Loucy (cell line): ENCODE data around the gene MKI67.

ENCODE experiments used
- CTCF ChIP-seq: fragments of 200-600 bp; sonication (generic); conservative IDR thresholded peaks from 2 replicates; pipeline ENCODE4 v1.5.1; 2014; ENCODE audit warnings: mild to moderate bottlenecking, antibody characterized with exemption, low read length
- EZH2phosphoT487 ChIP-seq: fragments of 200-600 bp; IDR thresholded peaks from 2 replicates; pipeline ENCODE4 v1.6.1; 2018; ENCODE audit warnings: antibody characterized with exemption, mild to moderate bottlenecking, moderate library complexity, borderline replicate concordance

DNA sequence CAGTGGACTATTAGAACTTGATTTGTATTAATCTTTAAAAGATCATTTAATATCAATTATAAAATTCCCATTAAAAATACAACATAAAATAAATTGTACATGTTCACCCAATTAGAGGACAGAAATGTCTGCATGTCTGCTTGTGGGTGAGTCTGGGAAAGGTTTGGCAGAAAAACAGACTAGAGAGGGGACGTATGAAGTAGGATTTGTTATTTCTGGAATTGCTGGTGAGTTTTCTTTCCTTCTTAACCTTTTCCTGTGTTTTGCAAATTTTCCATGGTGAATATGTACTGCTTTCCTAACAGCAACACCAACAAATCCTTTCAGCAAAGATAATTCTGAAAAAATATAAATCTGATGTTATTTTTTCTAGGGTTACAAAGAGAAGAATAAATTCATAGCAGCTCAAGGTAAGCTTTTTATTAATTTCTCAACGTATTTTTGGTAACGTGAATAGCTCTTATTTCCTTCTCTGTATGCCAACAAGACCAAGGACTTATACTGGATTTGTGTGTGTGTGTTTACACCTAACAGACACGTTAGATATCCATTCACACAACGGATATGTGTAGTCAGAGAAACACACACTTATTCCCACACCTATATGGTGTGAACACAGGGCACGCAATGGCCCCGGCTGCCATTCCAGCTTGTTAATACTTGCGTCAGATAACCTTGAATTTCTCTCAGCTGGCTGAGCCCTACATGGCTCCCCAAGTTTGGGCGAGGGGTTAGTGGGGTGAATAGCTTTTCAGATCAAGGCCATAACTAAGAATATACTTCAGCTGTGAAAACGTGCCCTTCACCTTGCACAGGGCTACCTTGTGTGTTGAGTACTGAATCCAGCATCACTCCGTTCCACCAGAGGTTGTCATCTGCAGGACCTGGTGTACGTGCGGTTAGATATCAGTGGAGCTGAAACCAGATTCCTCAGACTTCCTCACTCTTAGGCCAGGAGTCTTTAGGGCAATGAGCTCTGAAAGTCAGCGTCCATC is 64.6 kb downstream of the MKI67 start:
- TF ChIP-seq CTCF (no peak), EZH2phosphoT487 (no peak)
